WERI-Rb-1 (cell line): ENCODE data around the gene SYCP2.
"Not testable (repeated sequence)": the region's sequence is repeated elsewhere in the genome, so short reads cannot be mapped to it uniquely, and the experiment has no call there.

ENCODE experiments used
- DNase-seq: peaks from one replicate; pipeline ENCODE4 v3.0.0-alpha.2; 2020
- H3K27ac ChIP-seq: fragments of 250-450 bp; sonication (Bioruptor Pico); 2 replicates; pipeline ENCODE4 v1.5.1; 2020; ENCODE audit warnings: mild to moderate bottlenecking, moderate library complexity
- H3K27me3 ChIP-seq: fragments of 250-450 bp; sonication (Bioruptor Pico); 2 replicates; pipeline ENCODE4 v1.5.1; 2021; ENCODE audit warnings: mild to moderate bottlenecking, low read depth, moderate library complexity; ENCODE audit not compliant: insufficient read depth, severe bottlenecking
- H3K36me3 ChIP-seq: fragments of 250-450 bp; sonication (Bioruptor Pico); 2 replicates; pipeline ENCODE4 v1.5.1; 2020; ENCODE audit warnings: mild to moderate bottlenecking, moderate library complexity
- H3K4me3 ChIP-seq: 2 replicates; pipeline ENCODE4 v1.5.1; 2011; ENCODE audit warnings: low read depth, mild to moderate bottlenecking, control low read depth, low read length
- H3K9me3 ChIP-seq: fragments of 250-450 bp; sonication (Bioruptor Pico); 2 replicates; pipeline ENCODE4 v1.5.1; 2021; ENCODE audit warnings: mild to moderate bottlenecking, moderate library complexity; ENCODE audit not compliant: severe bottlenecking
- TF ChIP-seq, protein P1 (sequence below): IDR thresholded peaks from 2 replicates; pipeline ENCODE4 v1.5.1; 2011; ENCODE audit warnings: low read depth, mild to moderate bottlenecking, control low read depth, inconsistent platforms, low read length

SYCP2 gene

GRCh38 chr20:59858425-59858824 lies 75.0 kb downstream of the SYCP2 start:
- H3K27ac ChIP-seq: no peak overlapping the region
- H3K27me3 ChIP-seq: peaks cover 39% of the 10 kb centered on the region
- no peaks in the 10 kb centered on the region for H3K9me3 ChIP-seq
- TF ChIP-seq, protein P1, sequence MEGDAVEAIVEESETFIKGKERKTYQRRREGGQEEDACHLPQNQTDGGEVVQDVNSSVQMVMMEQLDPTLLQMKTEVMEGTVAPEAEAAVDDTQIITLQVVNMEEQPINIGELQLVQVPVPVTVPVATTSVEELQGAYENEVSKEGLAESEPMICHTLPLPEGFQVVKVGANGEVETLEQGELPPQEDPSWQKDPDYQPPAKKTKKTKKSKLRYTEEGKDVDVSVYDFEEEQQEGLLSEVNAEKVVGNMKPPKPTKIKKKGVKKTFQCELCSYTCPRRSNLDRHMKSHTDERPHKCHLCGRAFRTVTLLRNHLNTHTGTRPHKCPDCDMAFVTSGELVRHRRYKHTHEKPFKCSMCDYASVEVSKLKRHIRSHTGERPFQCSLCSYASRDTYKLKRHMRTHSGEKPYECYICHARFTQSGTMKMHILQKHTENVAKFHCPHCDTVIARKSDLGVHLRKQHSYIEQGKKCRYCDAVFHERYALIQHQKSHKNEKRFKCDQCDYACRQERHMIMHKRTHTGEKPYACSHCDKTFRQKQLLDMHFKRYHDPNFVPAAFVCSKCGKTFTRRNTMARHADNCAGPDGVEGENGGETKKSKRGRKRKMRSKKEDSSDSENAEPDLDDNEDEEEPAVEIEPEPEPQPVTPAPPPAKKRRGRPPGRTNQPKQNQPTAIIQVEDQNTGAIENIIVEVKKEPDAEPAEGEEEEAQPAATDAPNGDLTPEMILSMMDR: no peak
- H3K36me3 ChIP-seq: no peaks in the 10 kb centered on the region
- DNase-seq: no peak
- no peak overlapping the region for H3K4me3 ChIP-seq

GRCh38 chr20:59857966-59858365 lies 75.5 kb downstream of the SYCP2 start:
- Histone ChIP-seq H3K27ac (no peak overlapping the region), H3K27me3 (peaks cover 42% of the 10 kb centered on the region), H3K4me3 (no peak overlapping the region), H3K36me3 (no peaks in the 10 kb centered on the region), H3K9me3 (no peaks in the 10 kb centered on the region)
- no peak for DNase-seq
- TF ChIP-seq, protein P1: no peak

- H3K36me3 ChIP-seq, H3K27ac ChIP-seq, H3K4me3 ChIP-seq, H3K9me3 ChIP-seq, DNase-seq: not testable (repeated sequence)
- H3K27me3 ChIP-seq: peaks cover 44% of the 10 kb centered on the region
Measured at GRCh38 chr20:59856941-59857340, 76.5 kb downstream of the SYCP2 start.

DNA sequence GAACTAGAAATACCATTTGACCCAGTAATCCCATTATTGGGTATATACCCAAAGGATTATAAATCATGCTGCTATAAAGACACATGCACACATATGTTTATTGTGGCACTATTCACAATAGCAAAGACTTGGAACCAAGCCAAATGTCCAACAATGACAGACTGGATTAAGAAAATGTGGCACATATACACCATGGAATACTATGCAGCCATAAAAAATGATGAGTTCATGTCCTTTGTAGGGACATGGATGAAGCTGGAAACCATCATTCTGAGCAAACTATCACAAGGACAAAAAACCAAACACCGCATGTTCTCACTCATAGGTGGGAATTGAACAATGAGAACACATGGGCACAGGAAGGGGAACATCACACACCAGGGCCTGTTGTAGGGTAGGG lies 76.9 kb downstream of the SYCP2 start:
- H3K9me3 ChIP-seq, DNase-seq, H3K27ac ChIP-seq, H3K36me3 ChIP-seq, H3K4me3 ChIP-seq: not testable (repeated sequence)
- peaks cover 44% of the 10 kb centered on the region for H3K27me3 ChIP-seq

DNA sequence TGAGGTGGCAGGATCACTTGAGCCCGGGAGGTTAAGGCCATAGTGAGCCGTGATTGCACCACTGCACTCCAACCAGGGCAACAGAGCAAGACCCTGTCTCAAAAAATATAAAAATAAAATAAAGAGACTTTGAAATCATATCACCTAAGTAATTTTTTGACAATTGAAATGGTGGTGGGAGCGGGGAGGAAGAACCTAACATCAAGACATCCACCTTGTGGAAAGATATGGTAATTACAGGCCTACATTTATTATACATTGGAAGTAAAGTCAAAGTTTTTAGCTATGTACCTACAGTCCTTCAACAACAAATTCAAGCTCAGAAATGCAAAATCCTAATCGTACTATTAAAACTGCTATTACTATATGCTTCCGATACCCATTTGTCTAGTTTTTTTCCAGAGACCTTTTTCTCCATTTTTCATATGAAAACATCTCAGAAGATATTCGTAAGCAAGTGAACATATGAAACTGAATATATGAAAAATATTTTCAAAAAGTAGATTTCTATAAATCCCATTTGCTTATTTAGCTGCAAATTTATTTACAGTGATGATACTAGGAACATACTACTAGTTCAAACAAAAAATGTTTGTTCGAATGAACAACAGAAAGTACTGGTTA lies 83.3 kb downstream of the SYCP2 start:
- TF ChIP-seq, protein P1: no peak; the same call in 1 of the 2 replicates
- DNase-seq: no peak
- H3K9me3 ChIP-seq: no peaks in the 10 kb centered on the region
- H3K36me3 ChIP-seq: no peaks in the 10 kb centered on the region
- H3K27me3 ChIP-seq: peaks cover 57% of the 10 kb centered on the region
- H3K27ac ChIP-seq: no peak overlapping the region
- no peak overlapping the region for H3K4me3 ChIP-seq

DNA sequence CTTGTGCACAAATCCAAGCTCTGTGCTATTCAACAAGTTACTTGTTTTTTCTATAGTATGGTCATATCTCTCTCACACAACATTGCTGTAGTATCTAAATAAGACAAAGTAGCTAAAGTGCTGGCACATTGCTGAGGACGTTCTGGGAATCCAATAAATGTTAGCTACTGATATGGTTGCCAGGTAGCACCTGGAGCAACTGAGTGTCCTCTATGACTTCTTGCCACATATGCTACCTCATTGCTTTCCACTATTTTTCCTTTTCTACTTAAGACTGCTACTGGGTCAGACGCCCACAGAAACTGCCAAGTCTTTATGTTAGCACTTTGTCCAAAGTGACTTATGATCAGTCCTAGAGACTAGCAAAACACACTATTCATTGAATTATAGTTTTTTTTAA lies 85.3 kb downstream of the SYCP2 start:
- H3K36me3 ChIP-seq: no peaks in the 10 kb centered on the region
- no peak overlapping the region for H3K4me3 ChIP-seq
- H3K27ac ChIP-seq: no peak overlapping the region
- H3K9me3 ChIP-seq: no peaks in the 10 kb centered on the region
- TF ChIP-seq, protein P1: no peak
- H3K27me3 ChIP-seq: peaks cover 59% of the 10 kb centered on the region
- DNase-seq: no peak

DNA sequence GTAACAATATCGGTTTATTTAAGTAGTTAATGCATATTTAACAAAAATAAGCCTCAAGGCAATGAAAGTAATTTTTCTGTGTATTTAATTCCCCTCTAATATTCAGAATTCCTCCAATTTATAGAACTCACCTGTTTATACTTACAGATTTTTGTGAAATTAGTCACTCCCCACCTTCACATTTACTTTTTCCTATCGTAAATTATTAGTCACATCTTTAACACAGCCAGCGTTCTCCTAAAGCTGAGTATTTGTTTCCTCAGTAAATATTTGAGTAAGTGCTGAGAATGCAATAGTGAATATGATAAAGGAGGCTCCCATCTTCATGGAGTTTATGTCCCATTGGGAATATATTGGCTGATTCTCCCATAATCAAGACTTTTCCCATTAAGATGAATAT lies 88.0 kb downstream of the SYCP2 start:
- Histone ChIP-seq H3K27ac (no peak overlapping the region), H3K36me3 (no peaks in the 10 kb centered on the region), H3K9me3 (no peaks in the 10 kb centered on the region), H3K27me3 (peaks cover 71% of the 10 kb centered on the region), H3K4me3 (no peak overlapping the region)
- DNase-seq: no peak
- TF ChIP-seq, protein P1: no peak
